HUES6 (cell line): ENCODE measurements around the gene HMOX1.

Experiments used
- H3K27ac ChIP-seq: 2 replicates; pipeline ENCODE4 v1.7.0; 2013; ENCODE audit warnings: low read depth, mild to moderate bottlenecking, low read length, inconsistent platforms
- H3K27me3 ChIP-seq: 2 replicates; pipeline ENCODE4 v1.6.1; 2013; ENCODE audit warnings: low read length; ENCODE audit not compliant: control insufficient read depth, insufficient read depth
- H3K36me3 ChIP-seq: 2 replicates; pipeline ENCODE4 v1.6.1; 2013; ENCODE audit warnings: low read length; ENCODE audit not compliant: control insufficient read depth, insufficient read depth
- H3K4me1 ChIP-seq: 2 replicates; pipeline ENCODE4 v1.6.1; 2013; ENCODE audit warnings: low read length; ENCODE audit not compliant: control insufficient read depth, insufficient read depth
- H3K4me3 ChIP-seq: 2 replicates; pipeline ENCODE4 v1.5.1; 2013; ENCODE audit warnings: low read depth, low read length
- H3K9ac ChIP-seq: one replicate; pipeline ENCODE4 v1.6.1; 2013; ENCODE audit warnings: mild to moderate bottlenecking, low read length
- H3K9me3 ChIP-seq: 2 replicates; pipeline ENCODE4 v1.6.1; 2013; ENCODE audit warnings: low read depth, low read length; ENCODE audit not compliant: control insufficient read depth, insufficient read depth

The HMOX1 gene

GRCh38 chr22:35343664-35344550 lies 37.0 kb upstream of the HMOX1 start:
- peaks cover 20% of the 10 kb centered on the region for H3K36me3 ChIP-seq
- no peaks in the 10 kb centered on the region; the same call in 1 of the 2 replicates for H3K4me1 ChIP-seq
- no peak overlapping the region for H3K27ac ChIP-seq
- H3K4me3 ChIP-seq: no peak overlapping the region
- no peak overlapping the region for H3K9ac ChIP-seq
- no peaks in the 10 kb centered on the region for H3K9me3 ChIP-seq
- no peaks in the 10 kb centered on the region for H3K27me3 ChIP-seq

GRCh38 chr22:35344956-35345690 lies 35.8 kb upstream of the HMOX1 start:
- H3K4me3 ChIP-seq: no peak overlapping the region
- H3K27me3 ChIP-seq: no peaks in the 10 kb centered on the region
- H3K27ac ChIP-seq: no peak overlapping the region
- H3K9ac ChIP-seq: no peak overlapping the region
- H3K4me1 ChIP-seq: peaks cover 1% of the 10 kb centered on the region; the same call in 1 of the 2 replicates
- no peaks in the 10 kb centered on the region for H3K9me3 ChIP-seq
- peaks cover 20% of the 10 kb centered on the region for H3K36me3 ChIP-seq

GRCh38 chr22:35345808-35346505 lies 34.9 kb upstream of the HMOX1 start:
- no peak overlapping the region for H3K9ac ChIP-seq
- no peaks in the 10 kb centered on the region for H3K27me3 ChIP-seq
- H3K27ac ChIP-seq: no peak overlapping the region
- no peaks in the 10 kb centered on the region for H3K9me3 ChIP-seq
- no peak overlapping the region for H3K4me3 ChIP-seq
- H3K36me3 ChIP-seq: peaks cover 15% of the 10 kb centered on the region
- peaks cover 6% of the 10 kb centered on the region for H3K4me1 ChIP-seq

GRCh38 chr22:35346596-35347220 lies 34.2 kb upstream of the HMOX1 start:
- Histone ChIP-seq H3K4me3 (no peak overlapping the region), H3K27me3 (no peaks in the 10 kb centered on the region), H3K9me3 (no peaks in the 10 kb centered on the region), H3K27ac (no peak overlapping the region), H3K4me1 (peaks cover 13% of the 10 kb centered on the region), H3K9ac (no peak overlapping the region), H3K36me3 (peaks cover 15% of the 10 kb centered on the region)

GRCh38 chr22:35347462-35347861 lies 33.4 kb upstream of the HMOX1 start:
- H3K4me3 ChIP-seq: no peak overlapping the region
- H3K4me1 ChIP-seq: peaks cover 16% of the 10 kb centered on the region
- no peaks in the 10 kb centered on the region for H3K27me3 ChIP-seq
- peaks cover 11% of the 10 kb centered on the region for H3K36me3 ChIP-seq
- no peak overlapping the region for H3K9ac ChIP-seq
- H3K27ac ChIP-seq: no peak overlapping the region
- no peaks in the 10 kb centered on the region for H3K9me3 ChIP-seq

- H3K36me3 ChIP-seq: peaks cover 4% of the 10 kb centered on the region
- H3K27ac ChIP-seq: no peak overlapping the region
- no peaks in the 10 kb centered on the region for H3K27me3 ChIP-seq
- no peak overlapping the region for H3K4me3 ChIP-seq
- H3K9ac ChIP-seq: no peak overlapping the region
- H3K4me1 ChIP-seq: peaks cover 19% of the 10 kb centered on the region
- no peaks in the 10 kb centered on the region for H3K9me3 ChIP-seq
Measured at GRCh38 chr22:35348026-35348590, 32.8 kb upstream of the HMOX1 start.

- peaks cover 19% of the 10 kb centered on the region for H3K4me1 ChIP-seq
- no peaks in the 10 kb centered on the region for H3K27me3 ChIP-seq
- H3K36me3 ChIP-seq: no peaks in the 10 kb centered on the region
- H3K9ac ChIP-seq: no peak overlapping the region
- H3K4me3 ChIP-seq: no peak overlapping the region
- no peak overlapping the region for H3K27ac ChIP-seq
- no peaks in the 10 kb centered on the region for H3K9me3 ChIP-seq
Measured at GRCh38 chr22:35348703-35349102, 32.2 kb upstream of the HMOX1 start.

- no peak overlapping the region for H3K9ac ChIP-seq
- H3K27ac ChIP-seq: no peak overlapping the region
- no peak overlapping the region for H3K4me3 ChIP-seq
- H3K9me3 ChIP-seq: no peaks in the 10 kb centered on the region
- no peaks in the 10 kb centered on the region for H3K27me3 ChIP-seq
- H3K36me3 ChIP-seq: no peaks in the 10 kb centered on the region
- peaks cover 19% of the 10 kb centered on the region for H3K4me1 ChIP-seq
Measured at GRCh38 chr22:35349368-35349703, 31.6 kb upstream of the HMOX1 start.

GRCh38 chr22:35349704-35350538 lies 31.0 kb upstream of the HMOX1 start:
- no peak overlapping the region for H3K27ac ChIP-seq
- H3K9me3 ChIP-seq: no peaks in the 10 kb centered on the region
- no peak overlapping the region for H3K4me3 ChIP-seq
- no peaks in the 10 kb centered on the region for H3K27me3 ChIP-seq
- no peaks in the 10 kb centered on the region for H3K36me3 ChIP-seq
- H3K4me1 ChIP-seq: peaks cover 19% of the 10 kb centered on the region
- no peak overlapping the region for H3K9ac ChIP-seq
